T-cell (primary cell): ENCODE measurements around the gene MAP4. TPM values are rescaled to one million over a fixed set of nuclear protein-coding genes. Genes with fewer than 3 reads are reported as not detected.
"Not testable (repeated sequence)": the region's sequence is repeated elsewhere in the genome, so short reads cannot be mapped to it uniquely, and the experiment has no call there.

Source experiments
- ATAC-seq, 4 experiments: fragments of 200-7000 bp in 3 of 4; fragments of 150-1000 bp in 1 of 4; cut with Tn5 transposase; replicated peaks in 1 of 4; 1 replicate in 3 of 4; 2 replicates in 1 of 4; pipeline ENCODE4 v1.10.0; 2021; ENCODE audit warnings: moderate library complexity in 3 of 4, mild to moderate bottlenecking in 2 of 4, moderate number of reproducible peaks in 1 of 4
- CTCF ChIA-PET, 2 donors: fragments of 300-600 bp; sonication (Branson Sonifier 250); formaldehyde crosslinking; loops; one replicate each; lab custom pipeline; 2022; ENCODE audit warnings: antibody characterized with exemption in 2 of 2; lab: Charles Lee
- POLR2A ChIA-PET, 2 donors: fragments of 300-600 bp; sonication (Branson Sonifier 250); formaldehyde crosslinking; loops; one replicate each; lab custom pipeline; 2022; ENCODE audit warnings: antibody characterized with exemption in 2 of 2; lab: Charles Lee
- DNase-seq, 35 experiments: peaks; one replicate each; pipeline versions ENCODE4 v3.0.0 to v3.0.0-alpha.2; 2013 to 2023
- H3K27ac ChIP-seq: one replicate; pipeline ENCODE4 v1.5.1; 2013; ENCODE audit warnings: low read length
- H3K27me3 ChIP-seq, 2 experiments: replicated peaks in 1 of 2; 1 replicate in 1 of 2; 2 replicates in 1 of 2; pipeline versions ENCODE4 v1.6.1 to v1.7.0; 2013; ENCODE audit warnings: low read length in 1 of 2, mixed read lengths in 1 of 2; ENCODE audit not compliant: control insufficient read depth in 2 of 2, insufficient read depth in 2 of 2; ENCODE audit errors: extremely low read depth in 1 of 2
- H3K36me3 ChIP-seq, 2 donors: 1 replicate in 1 of 2; 2 replicates in 1 of 2; pipeline versions ENCODE4 v1.6.1 to v1.7.0; 2013; ENCODE audit warnings: low read length in 1 of 2; ENCODE audit not compliant: control insufficient read depth in 2 of 2, insufficient read depth in 1 of 2; ENCODE audit errors: extremely low read depth in 1 of 2
- H3K4me1 ChIP-seq, 2 experiments: 1 replicate in 1 of 2; 2 replicates in 1 of 2; pipeline versions ENCODE4 v1.6.1 to v1.7.0; 2013; ENCODE audit warnings: low read length in 2 of 2, mixed read lengths in 1 of 2; ENCODE audit not compliant: insufficient read depth in 2 of 2, control insufficient read depth in 1 of 2; ENCODE audit errors: extremely low read depth in 1 of 2
- H3K4me3 ChIP-seq, 2 donors: 1 replicate in 1 of 2; 2 replicates in 1 of 2; pipeline versions ENCODE4 v1.5.1 to v1.7.0; 2013; ENCODE audit warnings: mild to moderate bottlenecking in 2 of 2, low read length in 1 of 2, moderate library complexity in 1 of 2; ENCODE audit not compliant: control insufficient read depth in 1 of 2; ENCODE audit errors: extremely low read depth in 1 of 2
- H3K9me3 ChIP-seq: 2 replicates; pipeline ENCODE4 v1.7.0; 2013
- H3K27ac Mint-ChIP-seq, 2 donors: one replicate each; pipeline ENCODE4 v1.8.0; 2020 to 2021; ENCODE audit warnings: mild to moderate bottlenecking in 2 of 2, mixed read lengths in 2 of 2
- H3K27me3 Mint-ChIP-seq, 2 donors: one replicate each; pipeline ENCODE4 v1.8.0; 2021 to 2022; ENCODE audit warnings: mixed read lengths in 2 of 2
- H3K36me3 Mint-ChIP-seq: one replicate; pipeline ENCODE4 v1.8.0; 2021; ENCODE audit warnings: mixed read lengths
- H3K4me1 Mint-ChIP-seq, 3 donors: one replicate each; pipeline ENCODE4 v1.8.0; 2020 to 2022; ENCODE audit warnings: mixed read lengths in 3 of 3, mild to moderate bottlenecking in 1 of 3
- H3K4me3 Mint-ChIP-seq, 3 donors: one replicate each; pipeline ENCODE4 v1.8.0; 2020 to 2022; ENCODE audit warnings: mild to moderate bottlenecking in 3 of 3, mixed read lengths in 3 of 3, moderate library complexity in 3 of 3
- H3K9me3 Mint-ChIP-seq, 3 donors: one replicate each; pipeline ENCODE4 v1.8.0; 2020 to 2022; ENCODE audit warnings: mixed read lengths in 3 of 3
- WGBS: methylation state at CpG from one replicate; pipeline ENCODE4 v1.1.5; 2013; ENCODE audit warnings: missing lambda C conversion rate; ENCODE audit not compliant: insufficient coverage; 5-methylcytosine and 5-hydroxymethylcytosine counted together
- total RNA-seq, 35 experiments: library from RNA in 6 of 35; stranded (reverse) in 6 of 35; fragments of 120-200 nt in 1 of 35; gene quantifications; one replicate each; pipeline versions ENCODE4 v1.2.1 to v1.2.4 and lab custom pipeline; 2013 to 2026

Gene MAP4, protein sequence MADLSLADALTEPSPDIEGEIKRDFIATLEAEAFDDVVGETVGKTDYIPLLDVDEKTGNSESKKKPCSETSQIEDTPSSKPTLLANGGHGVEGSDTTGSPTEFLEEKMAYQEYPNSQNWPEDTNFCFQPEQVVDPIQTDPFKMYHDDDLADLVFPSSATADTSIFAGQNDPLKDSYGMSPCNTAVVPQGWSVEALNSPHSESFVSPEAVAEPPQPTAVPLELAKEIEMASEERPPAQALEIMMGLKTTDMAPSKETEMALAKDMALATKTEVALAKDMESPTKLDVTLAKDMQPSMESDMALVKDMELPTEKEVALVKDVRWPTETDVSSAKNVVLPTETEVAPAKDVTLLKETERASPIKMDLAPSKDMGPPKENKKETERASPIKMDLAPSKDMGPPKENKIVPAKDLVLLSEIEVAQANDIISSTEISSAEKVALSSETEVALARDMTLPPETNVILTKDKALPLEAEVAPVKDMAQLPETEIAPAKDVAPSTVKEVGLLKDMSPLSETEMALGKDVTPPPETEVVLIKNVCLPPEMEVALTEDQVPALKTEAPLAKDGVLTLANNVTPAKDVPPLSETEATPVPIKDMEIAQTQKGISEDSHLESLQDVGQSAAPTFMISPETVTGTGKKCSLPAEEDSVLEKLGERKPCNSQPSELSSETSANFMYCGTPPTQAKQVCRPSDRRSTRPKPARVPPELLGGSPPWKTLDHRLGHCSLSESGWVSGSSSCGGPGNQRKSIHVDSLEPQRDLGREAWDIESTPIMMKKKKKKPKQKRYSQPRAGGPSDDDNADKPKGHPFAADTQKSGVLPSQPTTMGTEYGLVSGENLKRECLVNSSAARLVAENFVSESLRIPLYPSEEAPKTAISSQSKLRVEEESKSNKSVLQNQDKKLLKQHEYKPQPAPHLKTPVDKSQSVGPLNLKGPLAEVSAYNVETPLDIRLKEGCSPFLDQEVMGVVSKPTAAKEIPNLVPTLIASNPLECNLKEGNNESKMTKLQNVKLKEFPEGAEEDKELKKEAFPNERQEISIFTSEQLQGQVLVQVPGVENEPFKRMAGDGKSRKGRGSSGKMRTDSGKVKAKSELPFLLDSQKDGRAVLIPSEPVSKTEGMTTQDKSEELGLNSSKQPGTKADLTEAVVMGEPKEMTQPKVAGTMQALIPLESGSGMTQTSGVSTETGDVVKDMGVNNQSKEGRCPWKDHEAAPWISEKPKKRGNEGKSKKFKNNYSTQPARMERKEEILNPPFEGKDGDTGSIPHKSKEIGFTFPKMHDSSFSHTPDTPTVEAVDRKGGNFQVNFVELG (N-terminal part only)
- total RNA-seq (10 to 100 TPM; 60.7 to 85.1 (median 76.7) TPM), total RNA-seq (lab: John Stamatoyannopoulos, UW) (32.6 to 142 (median 72.5) reads per million in 29 experiments)
- 40.4 TPM for total RNA-seq (2013)

DNA sequence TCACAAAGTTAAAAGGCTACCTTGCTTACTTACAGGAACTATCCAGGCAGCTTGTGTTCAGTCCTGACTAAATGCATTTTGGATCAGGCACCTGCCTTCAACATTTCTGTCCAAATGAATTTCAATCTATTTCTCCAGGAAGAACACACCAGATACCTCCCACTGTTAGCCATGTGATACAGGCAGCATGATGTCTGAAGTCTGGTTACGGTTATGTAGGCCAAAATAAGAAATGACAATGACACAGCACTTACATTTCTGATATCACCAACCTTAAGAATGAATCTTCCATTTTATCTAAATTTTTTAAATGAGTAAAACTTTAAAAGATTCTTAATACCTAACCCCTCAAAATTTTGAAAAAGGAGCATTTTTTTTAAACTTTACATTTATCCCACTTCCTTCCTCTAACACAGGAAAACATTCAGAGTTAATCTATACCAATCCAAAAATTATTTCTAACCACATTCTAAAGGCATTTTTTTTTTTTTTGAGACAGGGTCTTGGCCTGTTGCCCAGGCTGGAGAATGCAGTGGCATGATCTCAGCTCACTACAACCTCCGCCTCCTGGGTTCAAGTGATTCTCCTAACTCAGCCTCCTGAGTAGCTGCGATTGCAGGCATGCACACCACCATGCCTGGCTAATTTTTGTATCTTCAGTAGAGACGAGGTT, at the start of gene MAP4:
TSS of gene MAP4 (minus strand) at position 116 of the 673 bp plus-strand sequence. CDS start 17,556 bp downstream, outside the sequence.
- no peak within 1 kb of the TSS for H3K4me3 ChIP-seq
- POLR2A ChIA-PET, result no interaction called here
- peak within 1 kb of the TSS; percentile 37 to 80 for H3K27ac Mint-ChIP-seq
- CTCF ChIA-PET, result no interaction called here
- H3K36me3 Mint-ChIP-seq, result peaks cover 2% of the 10 kb centered on the region
- H3K27me3 ChIP-seq, result no peaks in the 10 kb centered on the region
- peaks cover 45 to 58% (median 50%) of the 10 kb centered on the region in 3 donors for H3K4me1 Mint-ChIP-seq
- no peaks in the 10 kb centered on the region for H3K27me3 Mint-ChIP-seq
- peaks cover 6 to 13% of the 10 kb centered on the region in 2 experiments for H3K4me1 ChIP-seq
- ATAC-seq (no peak), DNase-seq (no peak)
- H3K36me3 ChIP-seq, result peaks cover 0 to 4% of the 10 kb centered on the region in 2 donors
- H3K27ac ChIP-seq, result no peak within 1 kb of the TSS
- H3K9me3 ChIP-seq, result no peaks in the 10 kb centered on the region
- peak within 1 kb of the TSS in 1 of 3 donors; percentile 10 for H3K4me3 Mint-ChIP-seq
- no peaks in the 10 kb centered on the region for H3K9me3 Mint-ChIP-seq
- 93% methylated on average over 3 of the region's 4 CpGs for WGBS

DNA sequence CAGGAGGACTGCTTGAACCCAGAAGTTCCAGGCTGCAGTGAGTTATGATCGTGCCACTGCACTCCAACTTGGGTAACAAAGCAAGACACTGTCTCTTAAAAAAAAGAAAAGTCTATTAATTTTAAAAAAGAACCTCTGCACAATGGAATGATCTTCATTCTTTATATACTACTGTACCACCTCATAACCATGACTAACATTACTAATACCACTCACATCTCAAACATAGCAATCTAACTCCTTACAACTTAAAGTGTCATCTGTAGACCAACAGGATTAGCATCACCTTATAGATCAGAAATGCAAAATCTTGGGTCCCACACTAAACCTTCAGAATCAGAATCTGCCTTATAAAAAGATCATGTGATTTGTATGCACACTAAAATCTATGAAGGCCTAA, 48.8 kb upstream of the MAP4 start:
- no peak for DNase-seq
- ChIA-PET CTCF (no interaction called here), POLR2A (no interaction called here)
- H3K27me3 Mint-ChIP-seq, result no peaks in the 10 kb centered on the region
- Histone ChIP-seq H3K27ac (no peak overlapping the region), H3K4me3 (no peak overlapping the region), H3K4me1 (no peaks in the 10 kb centered on the region), H3K27me3 (no peaks in the 10 kb centered on the region), H3K36me3 (no peaks in the 10 kb centered on the region), H3K9me3 (no peaks in the 10 kb centered on the region)
- WGBS, result 80% methylated on average over 1 of the region's 1 CpG
- no peak overlapping the region for H3K4me3 Mint-ChIP-seq
- peaks cover 16 to 34% (median 24%) of the 10 kb centered on the region in 3 donors for H3K4me1 Mint-ChIP-seq
- no peak for ATAC-seq
- H3K27ac Mint-ChIP-seq, result peak overlapping the region; percentile 6 to 41
- H3K9me3 Mint-ChIP-seq, result no peaks in the 10 kb centered on the region
- peaks cover 9% of the 10 kb centered on the region for H3K36me3 Mint-ChIP-seq

DNA sequence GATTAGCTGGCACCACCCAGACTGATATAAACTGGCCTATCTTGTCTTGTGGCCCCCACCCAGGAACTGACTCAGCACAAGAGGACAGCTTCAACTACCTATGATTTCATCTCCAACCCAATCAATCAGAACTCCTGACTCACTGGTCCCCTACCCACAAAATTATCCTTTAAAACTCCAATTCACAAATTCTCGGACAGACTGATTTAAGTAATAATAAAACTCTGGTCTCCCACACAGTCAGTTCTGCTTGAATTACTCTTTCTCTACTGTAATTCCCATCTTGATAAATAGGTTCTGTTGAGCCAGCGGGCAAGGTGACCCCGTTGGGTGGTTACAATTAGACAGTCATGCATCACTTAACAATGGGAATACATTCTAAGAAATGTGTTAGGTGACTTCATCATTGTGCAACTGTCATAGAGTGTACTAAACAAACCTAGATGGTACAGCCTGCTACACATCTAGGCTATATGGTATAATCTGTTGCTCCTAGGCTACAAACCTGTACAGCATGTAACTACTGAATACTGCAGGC, 48.1 kb upstream of the MAP4 start:
- DNase-seq (no peak), ATAC-seq (no peak)
- Mint-ChIP-seq H3K4me3 (no peak overlapping the region), H3K4me1 (peaks cover 16 to 36% (median 30%) of the 10 kb centered on the region in 3 donors), H3K36me3 (peaks cover 11% of the 10 kb centered on the region), H3K27me3 (no peaks in the 10 kb centered on the region), H3K9me3 (no peaks in the 10 kb centered on the region), H3K27ac (no peak overlapping the region)
- Histone ChIP-seq H3K36me3 (no peaks in the 10 kb centered on the region), H3K27me3 (no peaks in the 10 kb centered on the region), H3K9me3 (no peaks in the 10 kb centered on the region), H3K27ac (no peak overlapping the region), H3K4me3 (no peak overlapping the region), H3K4me1 (no peaks in the 10 kb centered on the region)
- CTCF ChIA-PET, result no interaction called here
- POLR2A ChIA-PET, result no interaction called here
- WGBS, result 80% methylated on average over 1 of the region's 3 CpGs

DNA sequence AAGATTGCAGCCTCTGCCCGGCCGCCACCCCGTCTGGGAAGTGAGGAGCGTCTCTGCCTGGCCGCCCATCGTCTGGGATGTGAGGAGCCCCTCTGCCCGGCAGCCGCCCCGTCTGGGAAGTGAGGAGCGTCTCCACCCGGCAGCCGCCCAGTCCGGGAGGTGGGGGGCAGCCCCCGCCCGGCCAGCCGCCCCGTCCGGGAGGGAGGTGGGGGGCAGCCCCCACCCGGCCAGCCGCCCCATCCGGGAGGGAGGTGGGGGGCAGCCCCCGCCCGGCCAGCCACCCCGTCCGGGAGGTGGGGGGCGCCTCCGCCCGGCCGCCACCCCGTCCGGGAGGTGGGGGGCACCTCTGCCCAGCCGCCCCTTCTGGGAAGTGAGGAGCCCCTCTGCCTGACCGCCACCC, 45.4 kb upstream of the MAP4 start:
- no CpG with 5 or more reads among the region's 33 CpGs for WGBS
- peaks cover 11% of the 10 kb centered on the region for H3K36me3 Mint-ChIP-seq
- ATAC-seq, result not testable (repeated sequence)

DNA sequence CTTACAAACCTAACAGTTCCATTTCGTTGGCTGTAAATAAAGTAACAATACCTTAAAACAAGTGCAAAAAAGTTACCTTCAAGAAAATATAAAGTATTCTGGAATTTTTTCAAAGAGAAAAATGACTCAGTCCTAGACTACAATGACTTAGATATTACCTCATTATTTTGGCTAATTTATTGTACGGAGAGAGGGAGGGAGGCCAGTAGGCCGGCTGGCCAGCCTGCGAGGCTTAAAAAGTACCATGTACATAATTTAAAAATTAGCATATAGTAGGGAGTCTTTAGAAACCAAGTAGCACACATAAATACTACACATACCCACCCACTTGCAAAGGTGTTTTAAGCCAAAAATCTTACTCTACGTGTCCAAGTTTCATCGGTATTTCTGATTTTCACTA, 41.9 kb upstream of the MAP4 start:
- no peaks in the 10 kb centered on the region for H3K9me3 Mint-ChIP-seq
- Histone ChIP-seq H3K4me1 (peaks cover 0 to 7% of the 10 kb centered on the region in 2 experiments), H3K4me3 (no peak overlapping the region), H3K27ac (no peak overlapping the region), H3K36me3 (no peaks in the 10 kb centered on the region), H3K27me3 (no peaks in the 10 kb centered on the region), H3K9me3 (no peaks in the 10 kb centered on the region)
- ChIA-PET POLR2A (no interaction called here), CTCF (no interaction called here)
- H3K4me3 Mint-ChIP-seq, result no peak overlapping the region
- H3K27me3 Mint-ChIP-seq, result no peaks in the 10 kb centered on the region
- no peak for DNase-seq
- peaks cover 11% of the 10 kb centered on the region for H3K36me3 Mint-ChIP-seq
- WGBS, result no CpG with 5 or more reads among the region's 6 CpGs
- H3K27ac Mint-ChIP-seq, result no peak overlapping the region
- H3K4me1 Mint-ChIP-seq, result peaks cover 1 to 24% (median 22%) of the 10 kb centered on the region in 3 donors
- ATAC-seq, result no peak

More for the DNA sequence above, 45.4 kb upstream of the MAP4 start:
- CTCF ChIA-PET, H3K4me3 Mint-ChIP-seq, H3K27me3 Mint-ChIP-seq, H3K9me3 Mint-ChIP-seq, H3K36me3 ChIP-seq, H3K9me3 ChIP-seq, H3K27me3 ChIP-seq, H3K4me1 ChIP-seq, H3K4me3 ChIP-seq, H3K27ac ChIP-seq, POLR2A ChIA-PET, DNase-seq, H3K27ac Mint-ChIP-seq: not testable (repeated sequence)
- peaks cover 16 to 44% (median 38%) of the 10 kb centered on the region in 3 donors for H3K4me1 Mint-ChIP-seq
